ENCODE measurements around the gene SLC22A23. TPM values are rescaled to one million over a fixed set of nuclear protein-coding genes. Genes with fewer than 3 reads are reported as not detected.

The SLC22A23 gene
- total RNA-seq, 1 donor from 2014 or later = 14.6 TPM

- Mint-ChIP-seq H3K36me3 (ENCODE audit: low read depth) (no peaks in the 10 kb centered on the region), H3K4me1 (peaks cover 9% of the 10 kb centered on the region), H3K27ac (ENCODE audit: unreplicated experiment) (no peak overlapping the region), H3K27me3 (ENCODE audit: low read depth) (no peaks in the 10 kb centered on the region), H3K4me3 (no peak overlapping the region), H3K9me3 (no peaks in the 10 kb centered on the region)
- DNase-seq (ENCODE audit: low read depth, low spot score) = no peak
- TF ChIP-seq CTCF (conservative IDR thresholded peaks at IDR 0.05) = no peak
These were observed 141.0 kb downstream of the SLC22A23 start for GRCh38 chr6:3315841-3316240.

GRCh38 chr6:3314621-3315467 lies 142.0 kb downstream of the SLC22A23 start:
- H3K27me3 Mint-ChIP-seq (ENCODE audit: low read depth) = no peaks in the 10 kb centered on the region
- no peak for TF ChIP-seq CTCF (conservative IDR thresholded peaks at IDR 0.05)
- no peak overlapping the region for H3K27ac Mint-ChIP-seq (ENCODE audit: unreplicated experiment)
- DNase-seq (ENCODE audit: low read depth, low spot score) = no peak
- H3K9me3 Mint-ChIP-seq = no peaks in the 10 kb centered on the region
- no peak overlapping the region for H3K4me3 Mint-ChIP-seq
- H3K4me1 Mint-ChIP-seq = peaks cover 9% of the 10 kb centered on the region
- H3K36me3 Mint-ChIP-seq (ENCODE audit: low read depth) = no peaks in the 10 kb centered on the region

GRCh38 chr6:3314176-3314575 lies 142.7 kb downstream of the SLC22A23 start:
- no peak for DNase-seq (ENCODE audit: low read depth, low spot score)
- Mint-ChIP-seq H3K36me3 (ENCODE audit: low read depth) (no peaks in the 10 kb centered on the region), H3K27me3 (ENCODE audit: low read depth) (no peaks in the 10 kb centered on the region), H3K9me3 (no peaks in the 10 kb centered on the region), H3K4me3 (no peak overlapping the region), H3K27ac (ENCODE audit: unreplicated experiment) (no peak overlapping the region), H3K4me1 (peaks cover 9% of the 10 kb centered on the region)
- TF ChIP-seq CTCF (conservative IDR thresholded peaks at IDR 0.05) = no peak

GRCh38 chr6:3312604-3313231 lies 144.1 kb downstream of the SLC22A23 start:
- Mint-ChIP-seq H3K4me3 (no peak overlapping the region), H3K27me3 (ENCODE audit: low read depth) (no peaks in the 10 kb centered on the region), H3K9me3 (no peaks in the 10 kb centered on the region), H3K4me1 (peaks cover 9% of the 10 kb centered on the region), H3K36me3 (ENCODE audit: low read depth) (no peaks in the 10 kb centered on the region), H3K27ac (ENCODE audit: unreplicated experiment) (peak overlapping the region; percentile 48)
- no peak for DNase-seq (ENCODE audit: low read depth, low spot score)
- no peak for TF ChIP-seq CTCF (conservative IDR thresholded peaks at IDR 0.05)

- H3K9me3 Mint-ChIP-seq = no peaks in the 10 kb centered on the region
- DNase-seq (ENCODE audit: low read depth, low spot score) = no peak
- no peaks in the 10 kb centered on the region for H3K36me3 Mint-ChIP-seq (ENCODE audit: low read depth)
- peaks cover 9% of the 10 kb centered on the region for H3K4me1 Mint-ChIP-seq
- no peak overlapping the region for H3K27ac Mint-ChIP-seq (ENCODE audit: unreplicated experiment)
- TF ChIP-seq CTCF (conservative IDR thresholded peaks at IDR 0.05) = no peak
- no peak overlapping the region for H3K4me3 Mint-ChIP-seq
- no peaks in the 10 kb centered on the region for H3K27me3 Mint-ChIP-seq (ENCODE audit: low read depth)
These were observed 145.0 kb downstream of the SLC22A23 start for GRCh38 chr6:3311826-3312225.
